Measurements from ENCODE around the gene NADK. TPM values are rescaled to one million over a fixed set of nuclear protein-coding genes. Genes with fewer than 3 reads are reported as not detected.
A peak's percentile ranks its signal among the peaks of the same experiment; 100 is the strongest.

The NADK gene
- total RNA-seq, 1 experiment from 2014 or later: 101 TPM

GRCh38 chr1:1782399-1783221 is 4.3 kb upstream of the NADK start:
- intact Hi-C loops (cut with micrococcal nuclease; ENCODE audit: unreplicated experiment): no loop called here
- POLR2A ChIA-PET: interaction anchor here (0.5 kb wide), 1 partner anchor 53 kb away, joined by 6 read pairs; no protein-coding TSS in a partner anchor
- ATAC-seq (peak; percentile 41), DNase-seq (ENCODE audit: low read depth, low spot score) (no peak)
- H3K27ac ChIP-seq (ENCODE audit: low read length): peak overlapping the region; percentile 72
- TF ChIP-seq REST (IDR thresholded peaks at IDR 0.05; ENCODE audit: insufficient read depth in 1 of 2, low read depth in 2 of 2, low read length in 1 of 2): 0 out of 4 replicates have a peak, but pooled peaks of 1 of the 2 experiments have one; percentile 39
- no peak for TF ChIP-seq SIN3A (IDR thresholded peaks at IDR 0.05; ENCODE audit: borderline replicate concordance, insufficient read depth, low read depth, low read length)
- TF ChIP-seq, protein P1, sequence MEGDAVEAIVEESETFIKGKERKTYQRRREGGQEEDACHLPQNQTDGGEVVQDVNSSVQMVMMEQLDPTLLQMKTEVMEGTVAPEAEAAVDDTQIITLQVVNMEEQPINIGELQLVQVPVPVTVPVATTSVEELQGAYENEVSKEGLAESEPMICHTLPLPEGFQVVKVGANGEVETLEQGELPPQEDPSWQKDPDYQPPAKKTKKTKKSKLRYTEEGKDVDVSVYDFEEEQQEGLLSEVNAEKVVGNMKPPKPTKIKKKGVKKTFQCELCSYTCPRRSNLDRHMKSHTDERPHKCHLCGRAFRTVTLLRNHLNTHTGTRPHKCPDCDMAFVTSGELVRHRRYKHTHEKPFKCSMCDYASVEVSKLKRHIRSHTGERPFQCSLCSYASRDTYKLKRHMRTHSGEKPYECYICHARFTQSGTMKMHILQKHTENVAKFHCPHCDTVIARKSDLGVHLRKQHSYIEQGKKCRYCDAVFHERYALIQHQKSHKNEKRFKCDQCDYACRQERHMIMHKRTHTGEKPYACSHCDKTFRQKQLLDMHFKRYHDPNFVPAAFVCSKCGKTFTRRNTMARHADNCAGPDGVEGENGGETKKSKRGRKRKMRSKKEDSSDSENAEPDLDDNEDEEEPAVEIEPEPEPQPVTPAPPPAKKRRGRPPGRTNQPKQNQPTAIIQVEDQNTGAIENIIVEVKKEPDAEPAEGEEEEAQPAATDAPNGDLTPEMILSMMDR (IDR thresholded peaks at IDR 0.05): no peak
- peak; percentile 62; the same call in 1 of the 2 replicates for TF ChIP-seq POLR2AphosphoS5 (IDR thresholded peaks at IDR 0.05; ENCODE audit: low read depth, low read length)
- no peak for TF ChIP-seq TCF7L2 (IDR thresholded peaks at IDR 0.05; ENCODE audit: low read depth, low read length)
- in situ Hi-C loops (cut with HindIII; ENCODE audit: low pct_unique_long_range_greater_than_20kb, low sequenced_read_pairs): no loop called here
- no peaks in the 10 kb centered on the region for H3K27me3 ChIP-seq (ENCODE audit: control insufficient read depth, insufficient read depth, low read length)
- CTCF ChIA-PET: no interaction called here
- H3K36me3 ChIP-seq (ENCODE audit: control insufficient read depth, insufficient read depth, low read length): peaks cover 19% of the 10 kb centered on the region
- H3K4me3 ChIP-seq (ENCODE audit: low read depth in 2 of 2, low read length in 2 of 2): peak overlapping the region in 1 of 2 experiments; percentile 35; a peak in 2 of 4 replicates
- peaks cover 32% of the 10 kb centered on the region for H3K4me1 ChIP-seq (ENCODE audit: control insufficient read depth, insufficient read depth, low read length)
- H3K9me3 ChIP-seq (ENCODE audit: control insufficient read depth, insufficient read depth, low read depth, low read length): no peaks in the 10 kb centered on the region
- no TSS peak for BruUV-seq (replicated peaks)

DNA sequence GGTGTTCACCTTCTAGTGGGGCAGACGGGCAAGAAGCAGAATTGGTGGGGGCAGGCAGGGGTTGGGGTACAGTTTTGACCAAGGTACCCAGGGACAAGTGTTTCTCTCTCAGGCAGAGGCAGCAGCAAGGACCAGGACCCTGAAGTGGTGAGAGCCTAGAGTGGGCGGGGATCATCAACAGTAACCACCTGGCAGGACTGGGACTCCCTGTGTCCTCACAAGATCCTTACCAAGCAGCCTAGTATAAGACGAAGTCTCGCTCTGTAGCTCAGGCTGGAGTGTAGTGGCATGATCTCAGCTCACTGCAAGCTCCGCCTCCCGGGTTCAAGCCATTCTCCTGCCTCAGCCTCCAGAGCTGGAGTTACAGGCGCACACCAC is 3.2 kb upstream of the NADK start:
- Histone ChIP-seq H3K27ac (ENCODE audit: low read length) (no peak overlapping the region), H3K9me3 (ENCODE audit: control insufficient read depth, insufficient read depth, low read depth, low read length) (no peaks in the 10 kb centered on the region), H3K36me3 (ENCODE audit: control insufficient read depth, insufficient read depth, low read length) (peaks cover 13% of the 10 kb centered on the region), H3K4me1 (ENCODE audit: control insufficient read depth, insufficient read depth, low read length) (peaks cover 32% of the 10 kb centered on the region), H3K4me3 (ENCODE audit: low read depth in 2 of 2, low read length in 2 of 2) (no peak overlapping the region), H3K27me3 (ENCODE audit: control insufficient read depth, insufficient read depth, low read length) (no peaks in the 10 kb centered on the region)
- intact Hi-C loops (cut with micrococcal nuclease; ENCODE audit: unreplicated experiment) (no loop called here), in situ Hi-C loops (cut with HindIII; ENCODE audit: low pct_unique_long_range_greater_than_20kb, low sequenced_read_pairs) (no loop called here)
- TF ChIP-seq REST (IDR thresholded peaks at IDR 0.05; ENCODE audit: insufficient read depth in 1 of 2, low read depth in 2 of 2, low read length in 1 of 2): no peak
- no peak for TF ChIP-seq SIN3A (IDR thresholded peaks at IDR 0.05; ENCODE audit: borderline replicate concordance, insufficient read depth, low read depth, low read length)
- TF ChIP-seq TCF7L2 (IDR thresholded peaks at IDR 0.05; ENCODE audit: low read depth, low read length): no peak
- peak; percentile 5; the same call in 1 of the 2 replicates for TF ChIP-seq POLR2AphosphoS5 (IDR thresholded peaks at IDR 0.05; ENCODE audit: low read depth, low read length)
- BruUV-seq (replicated peaks): no TSS peak
- ChIA-PET POLR2A (no interaction called here), CTCF (no interaction called here)
- ATAC-seq (no peak), DNase-seq (ENCODE audit: low read depth, low spot score) (no peak)

All from Panc1 (cell line).